Skeletal muscle tissue (tissue), 4 donors: ENCODE results near the gene CADM3. TPM values are rescaled to one million over a fixed set of nuclear protein-coding genes. Genes with fewer than 3 reads are reported as not detected.

ENCODE experiments used
- H3K27ac ChIP-seq: one replicate; pipeline ENCODE4 v1.7.0; 2013; ENCODE audit warnings: mild to moderate bottlenecking, low read depth, low read length, inconsistent platforms
- H3K27me3 ChIP-seq, 3 donors: one replicate each; pipeline ENCODE4 v1.7.0; 2013; ENCODE audit warnings: low read length in 3 of 3; ENCODE audit not compliant: control insufficient read depth in 3 of 3, insufficient read depth in 3 of 3
- H3K36me3 ChIP-seq, 3 donors: one replicate each; pipeline ENCODE4 v1.7.0; 2013; ENCODE audit warnings: low read length in 3 of 3; ENCODE audit not compliant: control insufficient read depth in 3 of 3, insufficient read depth in 3 of 3
- H3K4me1 ChIP-seq, 3 donors: one replicate each; pipeline ENCODE4 v1.7.0; 2013; ENCODE audit warnings: low read length in 3 of 3, mild to moderate bottlenecking in 3 of 3; ENCODE audit not compliant: control insufficient read depth in 3 of 3, insufficient read depth in 3 of 3
- H3K4me3 ChIP-seq, 3 donors: one replicate each; pipeline ENCODE4 v1.7.0; 2013; ENCODE audit warnings: low read length in 3 of 3
- H3K9ac ChIP-seq, 3 donors: one replicate each; pipeline ENCODE4 v1.7.0; 2013; ENCODE audit warnings: low read length in 3 of 3, mild to moderate bottlenecking in 3 of 3, moderate library complexity in 2 of 3, low read depth in 1 of 3
- H3K9me3 ChIP-seq, 3 donors: one replicate each; pipeline ENCODE4 v1.7.0; 2013; ENCODE audit warnings: low read length in 3 of 3; ENCODE audit not compliant: control insufficient read depth in 3 of 3
- total RNA-seq: library from RNA; depleted of rRNA; stranded (reverse); fragments of >200 nt; gene quantifications from one replicate; pipeline ENCODE4 v1.2.3, GENCODE V29; 2014
- donor health status: Osteomylitis.

Gene CADM3
- 0.52 TPM for total RNA-seq

- Histone ChIP-seq H3K4me3 (peak within 1 kb of the TSS; percentile 25 to 62 (median 43)), H3K36me3 (no peaks in the 10 kb centered on the region), H3K4me1 (peaks cover 0 to 4% (median 4%) of the 10 kb centered on the region in 3 donors), H3K9me3 (no peaks in the 10 kb centered on the region), H3K9ac (no peak within 1 kb of the TSS), H3K27me3 (peaks cover 29 to 43% (median 40%) of the 10 kb centered on the region in 3 donors), H3K27ac (no peak within 1 kb of the TSS)
Measured at GRCh38 chr1:159171254-159171687, at the start of gene CADM3. Gene CADM3 (plus strand): TSS chr1:159171615. CDS start chr1:159171766, 151 bp downstream.

GRCh38 chr1:159122005-159122621, 49.3 kb upstream of the CADM3 start:
- no peaks in the 10 kb centered on the region for H3K27me3 ChIP-seq
- no peaks in the 10 kb centered on the region for H3K36me3 ChIP-seq
- H3K9me3 ChIP-seq: no peaks in the 10 kb centered on the region
- no peak overlapping the region for H3K4me3 ChIP-seq
- no peaks in the 10 kb centered on the region for H3K4me1 ChIP-seq
- H3K27ac ChIP-seq: no peak overlapping the region
- no peak overlapping the region for H3K9ac ChIP-seq

GRCh38 chr1:159123587-159123986, 47.8 kb upstream of the CADM3 start:
- H3K4me3 ChIP-seq: no peak overlapping the region
- H3K9ac ChIP-seq: no peak overlapping the region
- H3K36me3 ChIP-seq: no peaks in the 10 kb centered on the region
- no peaks in the 10 kb centered on the region for H3K4me1 ChIP-seq
- no peaks in the 10 kb centered on the region for H3K9me3 ChIP-seq
- H3K27me3 ChIP-seq: no peaks in the 10 kb centered on the region
- no peak overlapping the region for H3K27ac ChIP-seq

- Histone ChIP-seq H3K9ac (no peak overlapping the region), H3K9me3 (no peaks in the 10 kb centered on the region), H3K4me1 (no peaks in the 10 kb centered on the region), H3K36me3 (no peaks in the 10 kb centered on the region), H3K27ac (no peak overlapping the region), H3K4me3 (no peak overlapping the region), H3K27me3 (peaks cover 0 to 3% (median 0%) of the 10 kb centered on the region in 3 donors)
Measured at GRCh38 chr1:159132271-159132881, 39.0 kb upstream of the CADM3 start.

DNA sequence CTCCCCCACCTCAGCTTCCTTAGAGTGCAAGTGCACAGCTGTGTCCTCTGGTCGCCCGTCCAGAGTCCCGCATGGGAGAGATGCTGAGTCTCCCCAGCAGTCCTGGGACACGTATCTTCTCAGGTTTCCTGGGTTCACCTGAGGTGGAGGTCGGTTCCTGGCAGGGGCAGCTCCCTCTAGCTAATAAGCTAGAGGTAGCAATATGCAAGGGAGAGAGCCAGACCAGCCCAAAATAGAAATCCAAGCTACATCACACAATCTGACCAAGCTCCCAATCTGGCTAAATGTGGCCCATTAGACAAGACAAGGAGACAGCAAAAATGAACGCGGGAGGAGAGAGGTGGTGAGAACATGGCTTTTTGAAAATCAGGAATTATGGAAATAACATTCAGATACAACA, 30.9 kb upstream of the CADM3 start:
- H3K9ac ChIP-seq: no peak overlapping the region
- H3K9me3 ChIP-seq: no peaks in the 10 kb centered on the region
- H3K4me3 ChIP-seq: no peak overlapping the region
- no peaks in the 10 kb centered on the region for H3K36me3 ChIP-seq
- no peaks in the 10 kb centered on the region for H3K4me1 ChIP-seq
- peaks cover 8 to 23% (median 23%) of the 10 kb centered on the region in 3 donors for H3K27me3 ChIP-seq
- H3K27ac ChIP-seq: no peak overlapping the region

- Histone ChIP-seq H3K4me1 (no peaks in the 10 kb centered on the region), H3K27me3 (peaks cover 8 to 23% (median 23%) of the 10 kb centered on the region in 3 donors), H3K9me3 (no peaks in the 10 kb centered on the region), H3K4me3 (no peak overlapping the region), H3K9ac (no peak overlapping the region), H3K36me3 (no peaks in the 10 kb centered on the region), H3K27ac (no peak overlapping the region)
Measured at GRCh38 chr1:159141584-159142390, 29.6 kb upstream of the CADM3 start.

DNA sequence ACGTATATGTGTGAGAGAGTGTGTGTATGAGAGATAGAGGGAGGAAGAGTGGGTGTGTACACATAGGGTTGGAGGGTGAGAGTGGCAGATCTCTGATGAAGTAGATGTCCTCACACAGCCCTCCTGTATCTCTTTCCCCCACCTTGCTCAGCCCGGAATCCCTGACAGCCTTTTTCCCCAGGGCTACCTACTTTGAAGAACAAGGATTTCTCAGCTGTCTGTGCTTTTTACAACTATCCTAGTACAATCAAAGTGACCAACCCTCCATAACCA, 29.1 kb upstream of the CADM3 start:
- Histone ChIP-seq H3K4me1 (no peaks in the 10 kb centered on the region), H3K9ac (no peak overlapping the region), H3K27me3 (peaks cover 8 to 23% (median 23%) of the 10 kb centered on the region in 3 donors), H3K27ac (no peak overlapping the region), H3K4me3 (no peak overlapping the region), H3K9me3 (no peaks in the 10 kb centered on the region), H3K36me3 (no peaks in the 10 kb centered on the region)

DNA sequence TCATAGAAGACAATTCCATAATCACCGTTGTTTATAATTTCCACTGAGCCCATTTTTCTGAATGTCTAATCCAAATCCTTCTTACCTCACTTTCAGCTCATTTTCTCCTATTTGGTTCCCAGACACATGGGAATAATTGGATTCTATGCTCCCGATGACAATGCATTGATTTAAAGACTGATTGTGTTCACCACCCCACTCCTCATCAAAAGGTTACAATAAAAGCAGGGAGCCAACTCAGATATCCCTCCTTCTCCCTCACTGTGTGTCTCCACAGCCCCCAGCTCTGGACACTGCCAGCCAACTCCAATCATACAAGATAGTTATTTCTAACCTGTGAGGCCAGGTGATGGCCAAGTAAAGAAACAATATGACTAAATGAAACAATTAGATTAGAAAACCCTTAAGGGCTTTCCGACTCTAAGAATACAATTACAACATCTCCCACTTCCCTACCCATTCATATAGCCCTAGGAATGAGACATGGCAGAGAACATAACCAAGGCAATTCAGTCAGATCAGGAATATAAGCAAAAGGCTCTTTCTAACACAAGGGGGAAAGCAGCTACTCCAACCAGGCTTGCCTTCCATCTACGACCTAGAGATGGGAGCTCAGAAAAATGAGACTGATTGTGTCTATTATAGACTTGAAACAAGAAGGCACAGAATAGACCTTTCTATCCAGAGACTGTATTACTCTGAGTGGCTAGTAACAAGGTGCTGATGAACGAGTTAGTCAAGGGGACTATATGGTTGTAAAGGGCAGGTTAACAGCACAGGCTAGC, 28.5 kb upstream of the CADM3 start:
- Histone ChIP-seq H3K27ac (no peak overlapping the region), H3K4me1 (no peaks in the 10 kb centered on the region), H3K4me3 (no peak overlapping the region), H3K9me3 (no peaks in the 10 kb centered on the region), H3K9ac (no peak overlapping the region), H3K27me3 (peaks cover 8 to 23% (median 23%) of the 10 kb centered on the region in 3 donors), H3K36me3 (no peaks in the 10 kb centered on the region)

GRCh38 chr1:159144571-159144970, 26.8 kb upstream of the CADM3 start:
- H3K4me3 ChIP-seq: no peak overlapping the region
- H3K27me3 ChIP-seq: peaks cover 8 to 18% (median 17%) of the 10 kb centered on the region in 3 donors
- no peaks in the 10 kb centered on the region for H3K36me3 ChIP-seq
- no peak overlapping the region for H3K27ac ChIP-seq
- no peak overlapping the region for H3K9ac ChIP-seq
- H3K9me3 ChIP-seq: no peaks in the 10 kb centered on the region
- H3K4me1 ChIP-seq: no peaks in the 10 kb centered on the region
